ENCODE measurements around the gene TTC9. TPM values are rescaled to one million over a fixed set of nuclear protein-coding genes. Genes with fewer than 3 reads are reported as not detected.

TTC9 gene
- total and polyA plus RNA-seq, 2 experiments from 2014 or later: 10.3 to 34.2 TPM

DNA sequence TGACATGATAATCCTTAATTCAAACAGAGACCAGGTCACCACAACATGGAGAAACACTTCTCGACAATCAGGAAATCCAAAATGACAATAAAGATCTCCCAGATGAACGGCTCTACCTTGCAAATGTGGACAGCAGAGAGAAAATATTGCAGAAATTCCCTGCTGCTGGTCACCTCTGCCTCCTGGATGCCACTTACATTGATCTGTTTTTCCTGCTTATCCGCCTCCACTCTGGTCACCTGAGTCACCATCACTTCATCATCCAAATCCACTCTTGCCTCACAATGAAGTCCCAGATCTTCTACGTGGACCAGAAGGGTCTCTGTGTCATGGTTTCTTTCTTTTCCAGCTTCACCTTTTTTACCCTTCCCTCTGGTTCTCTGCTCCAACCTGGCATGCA is 21.1 kb downstream of the TTC9 start:
- ATAC-seq: no peak
- DNase-seq (ENCODE audit: low spot score): no peak
- Histone ChIP-seq H3K4me1 (ENCODE audit: insufficient read depth) (peaks cover 59% of the 10 kb centered on the region), H3K27ac (ENCODE audit: low read depth) (peak overlapping the region; percentile 46; the same call in 1 of the 2 replicates), H3K4me3 (no peak overlapping the region), H3K9me2 (ENCODE audit: insufficient read depth) (peaks cover 9% of the 10 kb centered on the region), H3K79me2 (replicated peaks; ENCODE audit: insufficient read depth) (peaks cover 95% of the 10 kb centered on the region), H3K36me3 (ENCODE audit: insufficient read depth) (peaks cover 19% of the 10 kb centered on the region), H4K20me1 (replicated peaks; ENCODE audit: insufficient read depth) (peaks cover 2% of the 10 kb centered on the region; the same call in 1 of the 2 replicates), H3K4me2 (no peak overlapping the region), H3F3A (replicated peaks; ENCODE audit: low read depth) (no peaks in the 10 kb centered on the region), H2AFZ (no peak overlapping the region), H3K27me3 (ENCODE audit: insufficient read depth) (no peaks in the 10 kb centered on the region)
- TF ChIP-seq POLR2AphosphoS5 (IDR thresholded peaks at IDR 0.05; ENCODE audit: low read depth) (no peak), ZNF331 (CRISPR knock-in tag; IDR thresholded peaks at IDR 0.05; ENCODE audit: low read depth) (no peak), EZH2 (IDR thresholded peaks at IDR 0.05; ENCODE audit: low read depth, unreplicated experiment) (no peak), ZNF114 (CRISPR knock-in tag; IDR thresholded peaks at IDR 0.05) (no peak), NANOG (IDR thresholded peaks at IDR 0.05; ENCODE audit: borderline replicate concordance) (no peak), STAT1 (IDR thresholded peaks at IDR 0.05; ENCODE audit: unreplicated experiment) (no peak), EZH2phosphoT487 (IDR thresholded peaks at IDR 0.05; ENCODE audit: unreplicated experiment) (no peak), CREB1 (CRISPR knock-in tag; IDR thresholded peaks at IDR 0.05; ENCODE audit: low read depth) (no peak), JUNB (IDR thresholded peaks at IDR 0.05; ENCODE audit: unreplicated experiment) (no peak)
- TF ChIP-seq, protein P1, sequence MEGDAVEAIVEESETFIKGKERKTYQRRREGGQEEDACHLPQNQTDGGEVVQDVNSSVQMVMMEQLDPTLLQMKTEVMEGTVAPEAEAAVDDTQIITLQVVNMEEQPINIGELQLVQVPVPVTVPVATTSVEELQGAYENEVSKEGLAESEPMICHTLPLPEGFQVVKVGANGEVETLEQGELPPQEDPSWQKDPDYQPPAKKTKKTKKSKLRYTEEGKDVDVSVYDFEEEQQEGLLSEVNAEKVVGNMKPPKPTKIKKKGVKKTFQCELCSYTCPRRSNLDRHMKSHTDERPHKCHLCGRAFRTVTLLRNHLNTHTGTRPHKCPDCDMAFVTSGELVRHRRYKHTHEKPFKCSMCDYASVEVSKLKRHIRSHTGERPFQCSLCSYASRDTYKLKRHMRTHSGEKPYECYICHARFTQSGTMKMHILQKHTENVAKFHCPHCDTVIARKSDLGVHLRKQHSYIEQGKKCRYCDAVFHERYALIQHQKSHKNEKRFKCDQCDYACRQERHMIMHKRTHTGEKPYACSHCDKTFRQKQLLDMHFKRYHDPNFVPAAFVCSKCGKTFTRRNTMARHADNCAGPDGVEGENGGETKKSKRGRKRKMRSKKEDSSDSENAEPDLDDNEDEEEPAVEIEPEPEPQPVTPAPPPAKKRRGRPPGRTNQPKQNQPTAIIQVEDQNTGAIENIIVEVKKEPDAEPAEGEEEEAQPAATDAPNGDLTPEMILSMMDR (conservative IDR thresholded peaks at IDR 0.05; ENCODE audit: low read depth in 2 of 2): no peak
- TF ChIP-seq, protein P2, sequence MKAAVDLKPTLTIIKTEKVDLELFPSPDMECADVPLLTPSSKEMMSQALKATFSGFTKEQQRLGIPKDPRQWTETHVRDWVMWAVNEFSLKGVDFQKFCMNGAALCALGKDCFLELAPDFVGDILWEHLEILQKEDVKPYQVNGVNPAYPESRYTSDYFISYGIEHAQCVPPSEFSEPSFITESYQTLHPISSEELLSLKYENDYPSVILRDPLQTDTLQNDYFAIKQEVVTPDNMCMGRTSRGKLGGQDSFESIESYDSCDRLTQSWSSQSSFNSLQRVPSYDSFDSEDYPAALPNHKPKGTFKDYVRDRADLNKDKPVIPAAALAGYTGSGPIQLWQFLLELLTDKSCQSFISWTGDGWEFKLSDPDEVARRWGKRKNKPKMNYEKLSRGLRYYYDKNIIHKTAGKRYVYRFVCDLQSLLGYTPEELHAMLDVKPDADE (IDR thresholded peaks at IDR 0.05): no peak
- TF ChIP-seq, protein P3, sequence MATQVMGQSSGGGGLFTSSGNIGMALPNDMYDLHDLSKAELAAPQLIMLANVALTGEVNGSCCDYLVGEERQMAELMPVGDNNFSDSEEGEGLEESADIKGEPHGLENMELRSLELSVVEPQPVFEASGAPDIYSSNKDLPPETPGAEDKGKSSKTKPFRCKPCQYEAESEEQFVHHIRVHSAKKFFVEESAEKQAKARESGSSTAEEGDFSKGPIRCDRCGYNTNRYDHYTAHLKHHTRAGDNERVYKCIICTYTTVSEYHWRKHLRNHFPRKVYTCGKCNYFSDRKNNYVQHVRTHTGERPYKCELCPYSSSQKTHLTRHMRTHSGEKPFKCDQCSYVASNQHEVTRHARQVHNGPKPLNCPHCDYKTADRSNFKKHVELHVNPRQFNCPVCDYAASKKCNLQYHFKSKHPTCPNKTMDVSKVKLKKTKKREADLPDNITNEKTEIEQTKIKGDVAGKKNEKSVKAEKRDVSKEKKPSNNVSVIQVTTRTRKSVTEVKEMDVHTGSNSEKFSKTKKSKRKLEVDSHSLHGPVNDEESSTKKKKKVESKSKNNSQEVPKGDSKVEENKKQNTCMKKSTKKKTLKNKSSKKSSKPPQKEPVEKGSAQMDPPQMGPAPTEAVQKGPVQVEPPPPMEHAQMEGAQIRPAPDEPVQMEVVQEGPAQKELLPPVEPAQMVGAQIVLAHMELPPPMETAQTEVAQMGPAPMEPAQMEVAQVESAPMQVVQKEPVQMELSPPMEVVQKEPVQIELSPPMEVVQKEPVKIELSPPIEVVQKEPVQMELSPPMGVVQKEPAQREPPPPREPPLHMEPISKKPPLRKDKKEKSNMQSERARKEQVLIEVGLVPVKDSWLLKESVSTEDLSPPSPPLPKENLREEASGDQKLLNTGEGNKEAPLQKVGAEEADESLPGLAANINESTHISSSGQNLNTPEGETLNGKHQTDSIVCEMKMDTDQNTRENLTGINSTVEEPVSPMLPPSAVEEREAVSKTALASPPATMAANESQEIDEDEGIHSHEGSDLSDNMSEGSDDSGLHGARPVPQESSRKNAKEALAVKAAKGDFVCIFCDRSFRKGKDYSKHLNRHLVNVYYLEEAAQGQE (IDR thresholded peaks at IDR 0.05; ENCODE audit: unreplicated experiment): no peak
- TF ChIP-seq, protein P4, sequence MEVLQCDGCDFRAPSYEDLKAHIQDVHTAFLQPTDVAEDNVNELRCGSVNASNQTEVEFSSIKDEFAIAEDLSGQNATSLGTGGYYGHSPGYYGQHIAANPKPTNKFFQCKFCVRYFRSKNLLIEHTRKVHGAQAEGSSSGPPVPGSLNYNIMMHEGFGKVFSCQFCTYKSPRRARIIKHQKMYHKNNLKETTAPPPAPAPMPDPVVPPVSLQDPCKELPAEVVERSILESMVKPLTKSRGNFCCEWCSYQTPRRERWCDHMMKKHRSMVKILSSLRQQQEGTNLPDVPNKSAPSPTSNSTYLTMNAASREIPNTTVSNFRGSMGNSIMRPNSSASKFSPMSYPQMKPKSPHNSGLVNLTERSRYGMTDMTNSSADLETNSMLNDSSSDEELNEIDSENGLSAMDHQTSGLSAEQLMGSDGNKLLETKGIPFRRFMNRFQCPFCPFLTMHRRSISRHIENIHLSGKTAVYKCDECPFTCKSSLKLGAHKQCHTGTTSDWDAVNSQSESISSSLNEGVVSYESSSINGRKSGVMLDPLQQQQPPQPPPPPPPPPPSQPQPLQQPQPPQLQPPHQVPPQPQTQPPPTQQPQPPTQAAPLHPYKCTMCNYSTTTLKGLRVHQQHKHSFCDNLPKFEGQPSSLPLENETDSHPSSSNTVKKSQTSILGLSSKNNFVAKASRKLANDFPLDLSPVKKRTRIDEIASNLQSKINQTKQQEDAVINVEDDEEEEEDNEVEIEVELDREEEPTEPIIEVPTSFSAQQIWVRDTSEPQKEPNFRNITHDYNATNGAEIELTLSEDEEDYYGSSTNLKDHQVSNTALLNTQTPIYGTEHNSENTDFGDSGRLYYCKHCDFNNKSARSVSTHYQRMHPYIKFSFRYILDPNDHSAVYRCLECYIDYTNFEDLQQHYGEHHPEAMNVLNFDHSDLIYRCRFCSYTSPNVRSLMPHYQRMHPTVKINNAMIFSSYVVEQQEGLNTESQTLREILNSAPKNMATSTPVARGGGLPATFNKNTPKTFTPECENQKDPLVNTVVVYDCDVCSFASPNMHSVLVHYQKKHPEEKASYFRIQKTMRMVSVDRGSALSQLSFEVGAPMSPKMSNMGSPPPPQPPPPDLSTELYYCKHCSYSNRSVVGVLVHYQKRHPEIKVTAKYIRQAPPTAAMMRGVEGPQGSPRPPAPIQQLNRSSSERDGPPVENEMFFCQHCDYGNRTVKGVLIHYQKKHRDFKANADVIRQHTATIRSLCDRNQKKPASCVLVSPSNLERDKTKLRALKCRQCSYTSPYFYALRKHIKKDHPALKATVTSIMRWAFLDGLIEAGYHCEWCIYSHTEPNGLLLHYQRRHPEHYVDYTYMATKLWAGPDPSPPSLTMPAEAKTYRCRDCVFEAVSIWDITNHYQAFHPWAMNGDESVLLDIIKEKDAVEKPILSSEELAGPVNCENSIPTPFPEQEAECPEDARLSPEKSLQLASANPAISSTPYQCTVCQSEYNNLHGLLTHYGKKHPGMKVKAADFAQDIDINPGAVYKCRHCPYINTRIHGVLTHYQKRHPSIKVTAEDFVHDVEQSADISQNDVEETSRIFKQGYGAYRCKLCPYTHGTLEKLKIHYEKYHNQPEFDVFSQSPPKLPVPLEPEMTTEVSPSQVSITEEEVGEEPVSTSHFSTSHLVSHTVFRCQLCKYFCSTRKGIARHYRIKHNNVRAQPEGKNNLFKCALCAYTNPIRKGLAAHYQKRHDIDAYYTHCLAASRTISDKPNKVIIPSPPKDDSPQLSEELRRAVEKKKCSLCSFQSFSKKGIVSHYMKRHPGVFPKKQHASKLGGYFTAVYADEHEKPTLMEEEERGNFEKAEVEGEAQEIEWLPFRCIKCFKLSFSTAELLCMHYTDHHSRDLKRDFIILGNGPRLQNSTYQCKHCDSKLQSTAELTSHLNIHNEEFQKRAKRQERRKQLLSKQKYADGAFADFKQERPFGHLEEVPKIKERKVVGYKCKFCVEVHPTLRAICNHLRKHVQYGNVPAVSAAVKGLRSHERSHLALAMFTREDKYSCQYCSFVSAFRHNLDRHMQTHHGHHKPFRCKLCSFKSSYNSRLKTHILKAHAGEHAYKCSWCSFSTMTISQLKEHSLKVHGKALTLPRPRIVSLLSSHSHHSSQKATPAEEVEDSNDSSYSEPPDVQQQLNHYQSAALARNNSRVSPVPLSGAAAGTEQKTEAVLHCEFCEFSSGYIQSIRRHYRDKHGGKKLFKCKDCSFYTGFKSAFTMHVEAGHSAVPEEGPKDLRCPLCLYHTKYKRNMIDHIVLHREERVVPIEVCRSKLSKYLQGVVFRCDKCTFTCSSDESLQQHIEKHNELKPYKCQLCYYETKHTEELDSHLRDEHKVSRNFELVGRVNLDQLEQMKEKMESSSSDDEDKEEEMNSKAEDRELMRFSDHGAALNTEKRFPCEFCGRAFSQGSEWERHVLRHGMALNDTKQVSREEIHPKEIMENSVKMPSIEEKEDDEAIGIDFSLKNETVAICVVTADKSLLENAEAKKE (CRISPR knock-in tag; IDR thresholded peaks at IDR 0.05): no peak
- Mint-ChIP-seq H3K27me3 (ENCODE audit: insufficient read depth, low read depth, poor library complexity) (peaks cover 2% of the 10 kb centered on the region), H3K27ac (peak overlapping the region; percentile 30; the same call in 1 of the 2 replicates), H3K4me1 (peaks cover 79% of the 10 kb centered on the region), H3K36me3 (ENCODE audit: low read depth) (peaks cover 54% of the 10 kb centered on the region), H3K4me3 (no peak overlapping the region), H3K9me3 (no peaks in the 10 kb centered on the region)
